ENCODE measurements around the gene ZNF507.

ZNF507 gene

GRCh38 chr19:32380269-32380668 is 34.9 kb downstream of the ZNF507 start:
- ATAC-seq = no peak
- no peak for TF ChIP-seq ZNF565 (CRISPR knock-in tag; conservative IDR thresholded peaks at IDR 0.05; ENCODE audit: low read depth)

GRCh38 chr19:32387701-32388392 is 42.4 kb downstream of the ZNF507 start:
- no peak for TF ChIP-seq TCF4 (CRISPR knock-in tag; IDR thresholded peaks at IDR 0.05; ENCODE audit: borderline replicate concordance)
- TF ChIP-seq, protein P1, sequence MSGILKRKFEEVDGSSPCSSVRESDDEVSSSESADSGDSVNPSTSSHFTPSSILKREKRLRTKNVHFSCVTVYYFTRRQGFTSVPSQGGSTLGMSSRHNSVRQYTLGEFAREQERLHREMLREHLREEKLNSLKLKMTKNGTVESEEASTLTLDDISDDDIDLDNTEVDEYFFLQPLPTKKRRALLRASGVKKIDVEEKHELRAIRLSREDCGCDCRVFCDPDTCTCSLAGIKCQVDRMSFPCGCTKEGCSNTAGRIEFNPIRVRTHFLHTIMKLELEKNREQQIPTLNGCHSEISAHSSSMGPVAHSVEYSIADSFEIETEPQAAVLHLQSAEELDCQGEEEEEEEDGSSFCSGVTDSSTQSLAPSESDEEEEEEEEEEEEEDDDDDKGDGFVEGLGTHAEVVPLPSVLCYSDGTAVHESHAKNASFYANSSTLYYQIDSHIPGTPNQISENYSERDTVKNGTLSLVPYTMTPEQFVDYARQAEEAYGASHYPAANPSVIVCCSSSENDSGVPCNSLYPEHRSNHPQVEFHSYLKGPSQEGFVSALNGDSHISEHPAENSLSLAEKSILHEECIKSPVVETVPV (CRISPR knock-in tag; IDR thresholded peaks at IDR 0.05) = no peak
- TF ChIP-seq CSDC2 (CRISPR knock-in tag; IDR thresholded peaks at IDR 0.05) = no peak
- no peak for TF ChIP-seq ZNF70 (CRISPR knock-in tag; IDR thresholded peaks at IDR 0.05)
- TF ChIP-seq OSR1 (CRISPR knock-in tag; IDR thresholded peaks at IDR 0.05) = no peak
- no peak for TF ChIP-seq TOX (CRISPR knock-in tag; IDR thresholded peaks at IDR 0.05; ENCODE audit: borderline replicate concordance)
- no peak for TF ChIP-seq GLIS3 (CRISPR knock-in tag; IDR thresholded peaks at IDR 0.05)
- no peak for TF ChIP-seq ARNTL (CRISPR knock-in tag; IDR thresholded peaks at IDR 0.05; ENCODE audit: borderline replicate concordance, low read depth)
- TF ChIP-seq ZNF565 (CRISPR knock-in tag; conservative IDR thresholded peaks at IDR 0.05; ENCODE audit: low read depth) = no peak
- no peak for TF ChIP-seq ZFP3 (CRISPR knock-in tag; IDR thresholded peaks at IDR 0.05)
- no peak for TF ChIP-seq RARB (CRISPR knock-in tag; IDR thresholded peaks at IDR 0.05)
- no peak for TF ChIP-seq PPARA (CRISPR knock-in tag; IDR thresholded peaks at IDR 0.05; ENCODE audit: borderline replicate concordance)
- no peak for TF ChIP-seq ESRRG (CRISPR knock-in tag; IDR thresholded peaks at IDR 0.05)
- no peak for TF ChIP-seq ISL1 (CRISPR knock-in tag; IDR thresholded peaks at IDR 0.05)
- TF ChIP-seq, protein P2, sequence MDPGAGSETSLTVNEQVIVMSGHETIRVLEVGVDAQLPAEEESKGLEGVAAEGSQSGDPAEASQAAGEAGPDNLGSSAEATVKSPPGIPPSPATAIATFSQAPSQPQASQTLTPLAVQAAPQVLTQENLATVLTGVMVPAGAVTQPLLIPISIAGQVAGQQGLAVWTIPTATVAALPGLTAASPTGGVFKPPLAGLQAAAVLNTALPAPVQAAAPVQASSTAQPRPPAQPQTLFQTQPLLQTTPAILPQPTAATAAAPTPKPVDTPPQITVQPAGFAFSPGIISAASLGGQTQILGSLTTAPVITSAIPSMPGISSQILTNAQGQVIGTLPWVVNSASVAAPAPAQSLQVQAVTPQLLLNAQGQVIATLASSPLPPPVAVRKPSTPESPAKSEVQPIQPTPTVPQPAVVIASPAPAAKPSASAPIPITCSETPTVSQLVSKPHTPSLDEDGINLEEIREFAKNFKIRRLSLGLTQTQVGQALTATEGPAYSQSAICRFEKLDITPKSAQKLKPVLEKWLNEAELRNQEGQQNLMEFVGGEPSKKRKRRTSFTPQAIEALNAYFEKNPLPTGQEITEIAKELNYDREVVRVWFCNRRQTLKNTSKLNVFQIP (CRISPR knock-in tag; IDR thresholded peaks at IDR 0.05; ENCODE audit: borderline replicate concordance, low read depth) = no peak
- TF ChIP-seq ZC3H10 (CRISPR knock-in tag; IDR thresholded peaks at IDR 0.05) = no peak
- no peak for TF ChIP-seq SNAI2 (CRISPR knock-in tag; IDR thresholded peaks at IDR 0.05)
- peak; percentile 53 for ATAC-seq

DNA sequence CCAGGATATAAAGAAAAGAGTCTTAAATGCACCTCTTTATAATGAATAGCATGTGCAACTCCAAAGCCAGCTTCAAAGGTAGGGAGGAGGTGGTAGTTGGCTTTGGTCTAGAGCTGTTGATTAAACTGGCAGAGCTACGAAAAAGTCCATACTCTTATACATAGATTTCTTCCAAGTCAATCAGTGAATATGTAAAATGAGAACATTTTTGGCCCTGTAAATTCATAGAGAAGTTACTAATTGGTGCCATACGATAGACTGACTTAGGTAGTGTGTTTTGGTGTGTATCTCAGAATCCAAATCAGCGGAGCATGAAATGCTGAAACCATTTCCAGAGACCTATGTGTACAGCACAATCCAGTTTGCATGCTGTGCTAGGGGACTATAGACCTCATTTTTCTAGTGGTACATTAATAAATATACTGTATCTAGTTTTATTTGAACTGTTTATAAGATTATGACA is 43.0 kb downstream of the ZNF507 start:
- ATAC-seq = no peak
- TF ChIP-seq TOX (CRISPR knock-in tag; IDR thresholded peaks at IDR 0.05; ENCODE audit: borderline replicate concordance) = no peak
- no peak for TF ChIP-seq ZFP3 (CRISPR knock-in tag; IDR thresholded peaks at IDR 0.05)
- TF ChIP-seq GLIS3 (CRISPR knock-in tag; IDR thresholded peaks at IDR 0.05) = no peak
- TF ChIP-seq RARB (CRISPR knock-in tag; IDR thresholded peaks at IDR 0.05) = no peak
- no peak for TF ChIP-seq SNAI2 (CRISPR knock-in tag; IDR thresholded peaks at IDR 0.05)
- no peak for TF ChIP-seq ZFP30 (CRISPR knock-in tag; IDR thresholded peaks at IDR 0.05)
- no peak for TF ChIP-seq PPARA (CRISPR knock-in tag; IDR thresholded peaks at IDR 0.05; ENCODE audit: borderline replicate concordance)
- no peak for TF ChIP-seq OSR1 (CRISPR knock-in tag; IDR thresholded peaks at IDR 0.05)

DNA sequence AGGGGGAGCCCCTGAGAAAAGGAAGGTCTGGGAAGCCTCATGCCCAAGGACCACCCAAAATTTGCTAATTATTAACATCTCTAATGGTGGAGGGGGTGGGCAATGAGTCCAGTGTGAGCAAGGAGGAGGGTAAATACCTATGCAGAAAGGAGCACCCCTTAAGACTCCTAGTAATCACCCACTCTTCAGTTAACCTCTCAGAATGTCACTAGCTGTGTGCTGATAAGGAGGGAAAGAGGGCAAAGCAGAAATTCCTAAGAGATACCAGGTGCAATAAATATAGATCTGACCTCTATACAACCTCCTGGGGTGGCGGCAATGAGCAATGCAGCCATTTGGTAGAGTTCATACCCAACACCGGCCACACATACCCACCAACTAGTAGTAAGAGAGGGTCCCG is 47.5 kb downstream of the ZNF507 start:
- no peak for TF ChIP-seq ZNF565 (CRISPR knock-in tag; conservative IDR thresholded peaks at IDR 0.05; ENCODE audit: low read depth)
- no peak for TF ChIP-seq ARNTL (CRISPR knock-in tag; IDR thresholded peaks at IDR 0.05; ENCODE audit: borderline replicate concordance, low read depth)
- no peak for TF ChIP-seq ISL1 (CRISPR knock-in tag; IDR thresholded peaks at IDR 0.05)
- no peak for TF ChIP-seq PATZ1 (CRISPR knock-in tag; IDR thresholded peaks at IDR 0.05; ENCODE audit: borderline replicate concordance)
- TF ChIP-seq OSR1 (CRISPR knock-in tag; IDR thresholded peaks at IDR 0.05) = no peak
- no peak for TF ChIP-seq CSDC2 (CRISPR knock-in tag; IDR thresholded peaks at IDR 0.05)
- ATAC-seq = no peak

GRCh38 chr19:32396046-32396652 is 50.7 kb downstream of the ZNF507 start:
- ATAC-seq = no peak
- TF ChIP-seq CSDC2 (CRISPR knock-in tag; IDR thresholded peaks at IDR 0.05) (no peak), ZFP3 (CRISPR knock-in tag; IDR thresholded peaks at IDR 0.05) (no peak), RARB (CRISPR knock-in tag; IDR thresholded peaks at IDR 0.05) (no peak), ZC3H10 (CRISPR knock-in tag; IDR thresholded peaks at IDR 0.05) (no peak), TOX (CRISPR knock-in tag; IDR thresholded peaks at IDR 0.05; ENCODE audit: borderline replicate concordance) (no peak), BACH2 (CRISPR knock-in tag; IDR thresholded peaks at IDR 0.05; ENCODE audit: borderline replicate concordance) (no peak), ISL1 (CRISPR knock-in tag; IDR thresholded peaks at IDR 0.05) (no peak), TCF4 (CRISPR knock-in tag; IDR thresholded peaks at IDR 0.05; ENCODE audit: borderline replicate concordance) (no peak), ZFP30 (CRISPR knock-in tag; IDR thresholded peaks at IDR 0.05) (no peak), ESRRG (CRISPR knock-in tag; IDR thresholded peaks at IDR 0.05) (no peak), OSR1 (CRISPR knock-in tag; IDR thresholded peaks at IDR 0.05) (no peak), PATZ1 (CRISPR knock-in tag; IDR thresholded peaks at IDR 0.05; ENCODE audit: borderline replicate concordance) (no peak), GLIS3 (CRISPR knock-in tag; IDR thresholded peaks at IDR 0.05) (no peak), ZNF70 (CRISPR knock-in tag; IDR thresholded peaks at IDR 0.05) (no peak), ZNF8 (CRISPR knock-in tag; IDR thresholded peaks at IDR 0.05) (no peak)
- TF ChIP-seq, protein P2 (CRISPR knock-in tag; IDR thresholded peaks at IDR 0.05; ENCODE audit: borderline replicate concordance, low read depth) = no peak

Measured in SK-N-SH treated with all-trans-retinoic acid at 6 μM for 48 hours (cell line).